Panc1 (cell line): ENCODE measurements around the gene FXR2.

Source experiments
- TCF7L2 ChIP-seq: IDR thresholded peaks from 2 replicates; pipeline ENCODE4 v1.6.1; 2011; ENCODE audit warnings: mild to moderate bottlenecking, low read depth, low read length, inconsistent platforms
- TF ChIP-seq, protein P1 (sequence below): fragments of 450-650 bp; IDR thresholded peaks from 2 replicates; pipeline ENCODE4 v1.5.1; 2017; ENCODE audit warnings: mild to moderate bottlenecking

DNA sequence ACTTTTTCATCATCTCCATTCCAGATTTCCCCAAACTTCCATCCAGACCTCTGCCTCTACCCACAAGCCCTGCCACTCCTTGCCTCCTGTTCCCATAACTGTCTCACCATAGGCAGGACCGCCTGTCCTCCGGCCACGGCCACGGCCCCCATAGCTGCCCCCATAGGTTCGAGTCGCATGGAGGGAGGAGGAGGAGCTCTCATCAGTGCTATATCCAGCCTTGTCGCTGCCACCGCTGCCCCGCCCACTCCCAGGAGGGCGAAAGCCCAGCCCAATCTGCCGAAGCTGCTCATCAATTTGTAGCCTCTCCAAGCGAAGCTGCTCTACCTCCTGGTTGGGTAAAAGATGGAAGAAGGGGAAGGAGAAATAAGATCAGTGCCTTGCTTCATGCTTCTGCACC lies 21.4 kb downstream of the FXR2 start:
- TF ChIP-seq, protein P1, sequence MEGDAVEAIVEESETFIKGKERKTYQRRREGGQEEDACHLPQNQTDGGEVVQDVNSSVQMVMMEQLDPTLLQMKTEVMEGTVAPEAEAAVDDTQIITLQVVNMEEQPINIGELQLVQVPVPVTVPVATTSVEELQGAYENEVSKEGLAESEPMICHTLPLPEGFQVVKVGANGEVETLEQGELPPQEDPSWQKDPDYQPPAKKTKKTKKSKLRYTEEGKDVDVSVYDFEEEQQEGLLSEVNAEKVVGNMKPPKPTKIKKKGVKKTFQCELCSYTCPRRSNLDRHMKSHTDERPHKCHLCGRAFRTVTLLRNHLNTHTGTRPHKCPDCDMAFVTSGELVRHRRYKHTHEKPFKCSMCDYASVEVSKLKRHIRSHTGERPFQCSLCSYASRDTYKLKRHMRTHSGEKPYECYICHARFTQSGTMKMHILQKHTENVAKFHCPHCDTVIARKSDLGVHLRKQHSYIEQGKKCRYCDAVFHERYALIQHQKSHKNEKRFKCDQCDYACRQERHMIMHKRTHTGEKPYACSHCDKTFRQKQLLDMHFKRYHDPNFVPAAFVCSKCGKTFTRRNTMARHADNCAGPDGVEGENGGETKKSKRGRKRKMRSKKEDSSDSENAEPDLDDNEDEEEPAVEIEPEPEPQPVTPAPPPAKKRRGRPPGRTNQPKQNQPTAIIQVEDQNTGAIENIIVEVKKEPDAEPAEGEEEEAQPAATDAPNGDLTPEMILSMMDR, result no peak
- TF ChIP-seq TCF7L2, result no peak
